Embryonic facial prominence (tissue), 1 donor: ENCODE results near the gene RBM47.
"Not testable (repeated sequence)": the region's sequence is repeated elsewhere in the genome, so short reads cannot be mapped to it uniquely, and the experiment has no call there.

Source experiments
- DNase-seq: peaks from one replicate; pipeline ENCODE4 v3.0.0-alpha.2; 2016; ENCODE audit errors: extremely low spot score

The RBM47 gene

DNA sequence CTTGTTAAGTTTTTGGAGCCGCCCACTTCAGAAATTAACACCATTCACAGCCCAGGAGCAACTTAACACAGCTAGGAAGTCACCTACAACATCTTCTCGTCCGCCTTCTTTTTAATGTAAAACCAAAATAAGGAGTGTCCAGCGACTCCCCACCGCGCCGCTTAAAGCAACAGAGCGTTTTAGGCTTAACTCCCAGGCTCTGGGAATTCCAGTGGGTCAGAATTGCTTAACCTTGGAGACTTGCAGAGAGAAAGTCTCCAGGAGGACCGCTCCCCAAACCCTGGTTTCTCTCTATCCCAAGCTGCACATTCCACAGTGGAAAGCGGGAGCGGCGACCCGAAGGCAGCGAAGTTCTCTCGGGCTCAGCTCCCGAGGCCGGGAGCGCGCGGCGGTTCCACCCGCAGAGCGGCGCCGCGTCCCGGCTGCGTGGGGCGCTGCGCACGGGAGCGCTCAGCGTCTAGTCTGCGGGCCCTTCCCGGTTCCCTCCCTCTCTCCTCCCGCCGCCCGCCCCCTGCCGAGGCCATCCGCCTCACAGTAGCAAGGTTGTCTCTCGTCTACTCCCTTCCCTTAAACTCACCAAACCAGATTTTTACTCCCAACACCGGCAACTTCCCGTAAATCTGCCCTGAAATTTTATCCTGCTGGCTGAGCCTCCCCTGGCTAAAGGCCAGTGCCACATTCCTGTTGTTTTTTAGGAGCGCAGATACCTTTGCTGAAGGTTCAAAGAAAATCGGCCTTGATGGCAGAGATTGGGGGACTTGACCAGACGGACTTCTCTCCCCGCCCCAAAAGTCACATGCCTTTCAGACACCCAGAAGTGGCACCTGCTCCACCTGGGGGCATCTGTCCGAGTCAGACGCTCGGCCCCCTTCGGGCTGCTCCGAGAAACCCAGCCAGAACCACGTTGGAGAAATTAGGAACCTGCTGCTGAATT lies at the start of gene RBM47:
RBM47 (minus strand) TSS at position 464 of the 934 bp plus-strand sequence. CDS start 190,971 bp downstream, outside the sequence.
- peak; percentile 69 for DNase-seq

DNA sequence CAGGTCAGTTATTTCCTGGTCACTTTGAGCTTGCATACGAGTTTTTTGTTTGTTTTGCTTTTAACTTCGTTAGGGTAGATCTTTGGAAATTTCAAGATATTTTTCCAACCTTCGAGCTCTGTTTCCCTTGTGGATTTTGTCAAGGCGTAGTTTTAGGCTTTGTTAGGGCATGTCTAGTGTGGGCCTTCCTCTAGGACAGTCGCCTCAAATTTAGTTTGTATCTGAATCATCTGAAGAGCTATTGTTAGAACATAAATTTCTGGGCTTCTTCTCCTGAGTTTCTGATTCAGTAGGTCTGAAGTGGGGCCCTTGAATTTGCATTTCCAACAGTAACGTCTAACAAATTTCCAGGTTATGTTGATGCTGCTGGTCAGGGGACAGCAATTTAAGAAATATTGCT lies 48.8 kb upstream of the RBM47 start:
- no peak for DNase-seq

- DNase-seq = no peak
Observed at GRCh38 chr4:40675166-40675565, 45.5 kb upstream of the RBM47 start.

DNA sequence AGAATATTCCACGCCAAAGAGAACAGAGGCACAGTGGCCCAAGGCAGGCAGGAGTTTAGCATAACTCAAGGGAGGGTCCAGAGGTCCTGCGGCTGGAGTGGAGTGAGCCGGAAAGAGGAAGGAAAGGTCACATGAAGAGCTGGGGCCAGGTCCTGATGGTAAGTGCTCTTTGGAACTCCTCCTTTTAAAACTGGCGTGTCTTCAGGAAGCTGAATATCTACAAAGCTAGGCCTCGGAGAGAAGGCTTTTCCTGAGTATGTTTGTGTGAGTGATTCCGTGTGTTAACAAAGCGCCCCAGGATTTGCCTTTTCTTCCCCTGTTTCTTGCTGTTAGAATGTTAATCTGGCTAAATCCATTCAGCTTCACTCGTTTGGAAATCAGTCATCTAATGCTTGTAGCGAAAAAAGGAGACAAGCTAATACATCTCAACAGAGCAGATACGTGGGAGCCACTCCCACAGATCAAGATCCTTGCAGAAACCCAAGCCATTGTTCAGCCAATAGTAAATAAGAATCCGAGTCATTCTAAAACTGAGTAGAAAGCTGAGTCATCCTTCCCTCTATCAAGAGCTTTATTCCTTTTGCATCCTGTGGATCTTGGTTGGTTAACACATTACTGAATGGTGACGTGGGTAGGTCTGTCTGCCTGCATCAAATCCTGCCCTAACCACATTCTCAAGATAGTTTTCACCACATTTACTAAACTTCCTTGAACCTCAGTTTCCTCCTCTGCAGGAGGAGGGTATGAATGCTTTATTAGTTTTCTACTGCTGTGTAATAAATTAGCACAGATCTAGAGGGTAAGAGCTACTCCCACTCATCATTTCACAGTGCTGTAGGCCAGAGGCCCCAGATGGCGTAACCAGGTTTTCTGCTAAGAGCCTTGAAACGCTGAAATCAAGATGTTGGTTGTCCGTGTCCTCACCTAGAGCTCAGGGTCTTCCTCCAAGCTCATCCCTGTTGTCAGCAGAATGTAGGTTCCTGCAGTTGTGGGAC lies 43.2 kb upstream of the RBM47 start:
- no peak for DNase-seq

DNA sequence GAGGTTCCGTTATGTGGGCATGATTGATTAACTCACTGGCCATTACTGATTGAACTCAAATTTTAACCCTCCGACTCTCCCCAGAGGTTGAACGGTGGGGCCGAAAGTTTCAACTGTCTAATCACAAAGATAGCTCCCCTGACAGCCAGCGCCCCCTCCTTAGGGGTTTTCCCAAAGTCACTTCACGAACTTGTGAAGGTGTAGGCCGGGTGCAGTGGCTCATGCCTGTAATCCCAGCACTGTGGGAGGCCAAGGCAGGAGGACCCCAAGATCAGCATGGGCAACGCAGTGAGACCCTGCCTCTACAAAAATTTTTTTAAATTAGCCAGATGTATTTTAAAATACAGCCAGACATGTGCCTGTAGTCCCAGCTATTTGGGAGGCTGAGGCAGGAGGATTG lies 39.8 kb upstream of the RBM47 start:
- DNase-seq = no peak

GRCh38 chr4:40665842-40666241 lies 36.2 kb upstream of the RBM47 start:
- no peak for DNase-seq

- DNase-seq = no peak
Observed at GRCh38 chr4:40662962-40663604, 33.4 kb upstream of the RBM47 start.

GRCh38 chr4:40661803-40662202 lies 32.1 kb upstream of the RBM47 start:
- no peak for DNase-seq

GRCh38 chr4:40656201-40656863 lies 26.7 kb upstream of the RBM47 start:
- DNase-seq = no peak

DNA sequence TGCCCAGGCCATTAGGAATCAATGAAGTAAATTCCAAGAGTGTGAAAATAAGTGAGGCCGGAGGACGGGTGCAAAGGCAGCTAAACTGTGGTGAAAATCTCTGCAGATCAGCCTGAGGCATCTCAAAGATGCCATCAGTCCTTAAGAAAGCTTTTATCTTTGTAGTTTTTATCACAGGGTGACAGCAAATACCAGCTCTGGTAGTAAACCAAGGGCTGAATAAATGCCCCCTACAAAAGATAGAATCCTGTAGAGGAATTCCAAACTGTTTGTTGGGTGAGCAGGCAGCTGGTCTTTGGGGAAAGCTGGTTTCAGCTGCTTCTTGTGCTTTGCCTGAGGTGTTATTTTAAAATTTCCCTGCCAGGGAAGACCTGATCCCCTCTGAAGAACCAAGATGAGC lies 21.6 kb upstream of the RBM47 start:
- DNase-seq = no peak

DNA sequence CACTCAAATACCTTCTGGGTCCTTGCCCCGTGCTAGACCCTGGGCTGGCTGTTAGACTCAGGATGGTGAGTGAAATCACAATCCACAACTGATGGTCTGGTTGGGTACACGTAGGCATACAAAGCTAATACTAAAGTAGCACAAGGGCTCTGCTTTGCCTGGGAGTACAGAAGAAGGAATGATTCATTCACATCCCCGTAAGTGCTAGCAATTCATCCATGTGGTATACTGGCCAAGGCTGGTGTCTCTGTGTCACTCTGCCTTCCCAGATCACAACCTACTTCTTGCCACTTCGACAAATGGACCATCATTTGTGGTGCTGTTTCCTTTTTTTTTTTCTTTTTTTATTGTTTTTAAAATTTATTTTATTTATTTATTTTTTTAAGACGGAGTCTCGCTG lies 19.7 kb upstream of the RBM47 start:
- no peak for DNase-seq

- no peak for DNase-seq
Observed at GRCh38 chr4:40648742-40649281, 19.1 kb upstream of the RBM47 start.

DNA sequence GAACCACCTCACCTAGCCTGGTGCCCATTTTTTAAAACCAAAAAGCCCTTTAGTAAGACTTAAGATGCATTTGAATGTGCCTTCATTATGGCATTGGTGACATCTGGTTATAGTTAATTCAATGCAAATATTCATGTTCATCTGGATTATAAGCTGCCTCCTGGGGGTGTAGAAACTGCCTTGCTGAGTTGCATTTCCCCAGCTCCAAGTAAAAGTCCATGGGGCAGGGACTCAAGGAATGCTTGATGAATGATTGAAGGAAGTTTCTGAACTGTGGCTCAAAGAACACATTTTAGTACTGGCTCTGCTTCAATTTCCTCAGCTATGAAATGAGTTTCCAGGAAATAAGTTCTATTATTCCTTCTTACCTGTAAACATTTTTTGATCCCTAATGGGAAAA lies 18.5 kb upstream of the RBM47 start:
- DNase-seq = no peak

GRCh38 chr4:40645586-40645985 lies 15.9 kb upstream of the RBM47 start:
- DNase-seq = no peak

DNA sequence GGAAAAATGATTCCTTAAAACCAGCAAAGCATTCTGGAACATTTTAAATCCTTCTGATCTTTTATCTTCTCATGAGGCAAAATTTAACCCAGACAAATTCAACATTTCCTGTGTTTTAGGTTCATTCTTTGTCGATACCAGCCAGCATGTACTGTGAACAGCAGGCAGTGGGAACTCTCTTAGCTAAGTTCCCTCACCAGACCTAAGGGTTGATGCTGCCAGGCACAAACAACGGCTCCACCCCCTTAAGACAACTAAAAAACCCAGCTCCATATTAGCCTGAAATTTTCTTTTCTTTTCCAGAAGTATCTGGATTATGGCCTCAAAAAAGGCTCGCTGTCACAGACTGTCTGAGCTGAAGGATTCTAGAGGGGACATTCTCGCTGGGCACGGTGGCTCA lies 2.4 kb upstream of the RBM47 start:
- no peak for DNase-seq

DNA sequence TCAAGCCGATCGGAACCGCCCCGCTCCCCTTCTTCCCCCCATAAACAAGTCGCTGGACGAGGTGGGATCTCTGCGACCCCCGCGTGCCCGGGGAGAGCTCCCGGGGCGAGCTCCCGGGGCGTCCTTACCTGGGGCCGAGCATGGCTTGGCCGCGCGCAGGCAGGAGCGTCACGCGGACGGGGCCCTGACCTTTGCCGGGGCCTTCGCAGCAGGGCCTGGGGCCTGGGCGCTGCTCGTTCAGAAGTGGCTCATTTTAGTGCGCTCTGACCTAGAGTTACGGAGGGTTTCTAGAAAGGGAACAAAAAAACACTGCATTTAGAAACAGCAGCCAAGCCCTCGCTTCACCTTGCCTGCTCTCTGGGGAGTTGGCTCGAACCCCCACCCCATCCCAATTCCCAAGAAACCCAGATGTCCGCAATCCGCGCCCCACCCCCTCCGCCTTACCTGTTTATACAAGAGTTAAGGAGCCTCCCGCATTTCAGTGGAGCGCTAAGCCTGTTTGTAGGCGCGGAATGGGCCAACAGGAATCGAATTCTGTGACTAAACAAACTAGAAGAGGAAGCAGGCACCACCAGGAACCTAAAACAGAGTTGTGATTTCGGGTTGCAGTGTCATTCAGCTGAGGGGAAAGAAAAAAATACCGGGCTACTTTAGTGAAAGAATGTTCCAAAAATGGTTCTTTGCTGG lies 814 bp upstream of the RBM47 start:
- DNase-seq = no peak

DNA sequence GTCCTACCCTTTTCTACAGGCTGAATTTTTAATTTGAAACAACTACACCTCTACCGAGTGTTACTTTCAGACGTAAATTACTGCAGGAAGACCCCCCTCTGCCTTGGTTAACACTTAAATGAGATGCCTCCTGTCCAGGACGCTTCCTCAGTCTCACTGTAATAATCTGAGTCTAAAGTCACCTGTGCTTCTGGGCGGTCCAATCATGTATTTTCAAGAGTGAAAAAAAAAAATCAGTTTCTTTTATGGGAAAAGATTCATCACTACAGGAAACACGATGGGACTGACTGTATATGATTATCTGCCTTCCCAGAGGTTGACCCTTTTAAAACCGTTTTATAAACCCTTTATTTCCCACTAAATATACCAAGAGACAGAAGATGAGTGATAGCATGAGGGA lies 776 bp downstream of the RBM47 start:
- DNase-seq = no peak

GRCh38 chr4:40628407-40628806 lies 1.3 kb downstream of the RBM47 start:
- DNase-seq = not testable (repeated sequence)

GRCh38 chr4:40627540-40627939 lies 2.1 kb downstream of the RBM47 start:
- DNase-seq = no peak

GRCh38 chr4:40626183-40626990 lies 3.3 kb downstream of the RBM47 start:
- DNase-seq = no peak
